Myocyte (in vitro differentiated cells): Measurements from ENCODE around the gene STX10. TPM values are rescaled to one million over a fixed set of nuclear protein-coding genes. Genes with fewer than 3 reads are reported as not detected.
"Not testable (repeated sequence)": the region's sequence is repeated elsewhere in the genome, so short reads cannot be mapped to it uniquely, and the experiment has no call there.

ENCODE experiments used
- DNase-seq: peaks from one replicate; pipeline ENCODE4 v3.0.0-alpha.2; 2012; ENCODE audit warnings: low read depth
- polyA plus RNA-seq: library from polyadenylated mRNA; unstranded; fragments of >200 nt; gene quantifications from one replicate; pipeline ENCODE4 v1.2.1, GENCODE V29; 2012; ENCODE audit warnings: missing spikeins
- total RNA-seq: library from RNA; depleted of rRNA; stranded (reverse); fragments of >200 nt; gene quantifications from 2 replicates; pipeline ENCODE4 v1.2.3, GENCODE V29; 2014

Gene STX10
- 54.1 and 85.2 TPM in 2 replicates for total RNA-seq
- 80.6 TPM for polyA plus RNA-seq

GRCh38 chr19:13150187-13150930 is at the start of gene STX10, which contains the start of gene IER2:
Gene STX10, minus strand, starts transcription at chr19:13150375. Its CDS starts 202 bp downstream, at chr19:13150173.
Gene IER2, plus strand, starts transcription at chr19:13150411. Its CDS starts 2,776 bp downstream, at chr19:13153187.
- DNase-seq, result peak; percentile 96

- DNase-seq, result no peak
Observed at GRCh38 chr19:13198634-13199033, 48.5 kb upstream of the STX10 start.

GRCh38 chr19:13195678-13196077 is 45.5 kb upstream of the STX10 start:
- DNase-seq, result no peak

- no peak for DNase-seq
Observed at GRCh38 chr19:13190781-13191540, 40.8 kb upstream of the STX10 start.

- DNase-seq, result no peak
Observed at GRCh38 chr19:13189600-13189999, 39.4 kb upstream of the STX10 start.

GRCh38 chr19:13187419-13187818 is 37.2 kb upstream of the STX10 start:
- no peak for DNase-seq

GRCh38 chr19:13186688-13187087 is 36.5 kb upstream of the STX10 start:
- not testable (repeated sequence) for DNase-seq

GRCh38 chr19:13185763-13186657 is 35.8 kb upstream of the STX10 start:
- not testable (repeated sequence) for DNase-seq

- not testable (repeated sequence) for DNase-seq
Observed at GRCh38 chr19:13184926-13185325, 34.8 kb upstream of the STX10 start.

GRCh38 chr19:13181747-13182388 is 31.7 kb upstream of the STX10 start:
- DNase-seq, result peak; percentile 94

GRCh38 chr19:13178291-13178690 is 28.1 kb upstream of the STX10 start:
- not testable (repeated sequence) for DNase-seq

- DNase-seq, result not testable (repeated sequence)
Observed at GRCh38 chr19:13177584-13177983, 27.4 kb upstream of the STX10 start.

- DNase-seq, result peak; percentile 22
Observed at GRCh38 chr19:13176345-13176744, 26.2 kb upstream of the STX10 start.

- DNase-seq, result no peak
Observed at GRCh38 chr19:13173139-13173737, 23.1 kb upstream of the STX10 start.

GRCh38 chr19:13172346-13173138 is 22.4 kb upstream of the STX10 start:
- DNase-seq, result peak; percentile 95

- DNase-seq, result no peak
Observed at GRCh38 chr19:13171146-13171545, 21.0 kb upstream of the STX10 start.

- DNase-seq, result peak; percentile 61
Observed at GRCh38 chr19:13169769-13170168, 19.6 kb upstream of the STX10 start.

GRCh38 chr19:13166151-13166550 is 16.0 kb upstream of the STX10 start:
- DNase-seq, result not testable (repeated sequence)
